Activated CD4-positive, alpha-beta T cell treated with anti-CD3 and anti-CD28 coated beads, Interleukin-2, amount 50 U/mL, for 4 hours (primary cell): ENCODE measurements around the gene MMP14.
"Not testable (repeated sequence)": the region's sequence is repeated elsewhere in the genome, so short reads cannot be mapped to it uniquely, and the experiment has no call there.

Experiments
- DNase-seq, 2 experiments: peaks; one replicate each; pipeline ENCODE4 v3.0.0-alpha.2; 2020

The MMP14 gene

GRCh38 chr14:22842211-22843122 lies 6.1 kb downstream of the MMP14 start:
- no peak for DNase-seq

DNA sequence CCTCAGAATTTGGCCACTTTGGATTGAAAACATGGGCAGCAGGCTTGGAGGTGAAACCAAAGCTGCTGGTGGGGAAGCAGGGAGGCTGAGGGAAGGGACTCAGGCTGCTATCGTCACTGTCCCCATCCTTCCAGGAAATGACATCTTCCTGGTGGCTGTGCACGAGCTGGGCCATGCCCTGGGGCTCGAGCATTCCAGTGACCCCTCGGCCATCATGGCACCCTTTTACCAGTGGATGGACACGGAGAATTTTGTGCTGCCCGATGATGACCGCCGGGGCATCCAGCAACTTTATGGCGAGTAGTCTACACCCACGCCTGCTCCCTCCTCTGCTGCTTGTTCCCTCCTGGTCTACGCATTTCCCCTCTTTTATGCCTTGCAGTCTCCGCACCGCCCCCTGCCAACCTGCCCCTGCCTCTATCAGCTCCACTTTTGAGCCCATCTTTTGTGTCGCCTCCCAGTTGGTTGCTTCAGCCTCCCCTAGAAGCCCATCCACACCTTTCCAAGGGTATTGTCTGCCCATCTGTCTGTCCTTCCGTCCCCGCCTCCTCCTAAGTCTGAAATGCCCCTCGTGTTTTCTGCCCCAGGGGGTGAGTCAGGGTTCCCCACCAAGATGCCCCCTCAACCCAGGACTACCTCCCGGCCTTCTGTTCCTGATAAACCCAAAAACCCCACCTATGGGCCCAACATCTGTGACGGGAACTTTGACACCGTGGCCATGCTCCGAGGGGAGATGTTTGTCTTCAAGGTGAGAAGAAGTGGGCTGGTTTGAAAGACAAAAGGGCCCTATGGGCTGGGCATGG lies 6.9 kb downstream of the MMP14 start:
- DNase-seq = no peak

DNA sequence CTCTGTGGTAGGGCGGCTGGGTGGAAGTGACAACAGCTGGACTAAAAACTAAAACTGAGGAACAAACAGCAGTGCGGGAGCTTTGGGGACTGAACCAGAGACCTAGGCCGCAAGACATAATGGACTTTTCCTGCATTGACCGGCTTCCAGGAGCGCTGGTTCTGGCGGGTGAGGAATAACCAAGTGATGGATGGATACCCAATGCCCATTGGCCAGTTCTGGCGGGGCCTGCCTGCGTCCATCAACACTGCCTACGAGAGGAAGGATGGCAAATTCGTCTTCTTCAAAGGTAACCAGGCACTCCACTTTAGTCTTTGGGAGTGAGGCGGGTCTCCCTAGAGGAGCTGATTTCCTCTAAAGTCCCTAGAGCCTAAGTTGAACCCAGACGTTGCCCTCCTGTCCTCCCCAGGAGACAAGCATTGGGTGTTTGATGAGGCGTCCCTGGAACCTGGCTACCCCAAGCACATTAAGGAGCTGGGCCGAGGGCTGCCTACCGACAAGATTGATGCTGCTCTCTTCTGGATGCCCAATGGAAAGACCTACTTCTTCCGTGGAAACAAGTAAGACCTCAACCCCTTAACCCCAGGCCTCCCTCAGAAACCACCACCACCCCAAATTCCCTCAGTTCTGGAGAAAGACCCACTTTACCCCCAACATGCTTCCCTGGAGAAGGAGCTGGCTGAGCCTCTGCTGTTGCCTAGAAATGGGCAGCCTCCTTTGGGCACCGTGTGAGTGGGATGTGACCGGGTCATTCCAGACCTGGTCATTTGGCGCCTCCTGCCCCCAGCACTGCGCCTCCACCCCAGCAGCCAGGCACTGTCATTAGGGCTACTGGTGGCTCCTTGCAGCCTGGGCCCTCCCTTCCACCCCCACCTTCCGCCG lies 8.1 kb downstream of the MMP14 start:
- DNase-seq = no peak

DNA sequence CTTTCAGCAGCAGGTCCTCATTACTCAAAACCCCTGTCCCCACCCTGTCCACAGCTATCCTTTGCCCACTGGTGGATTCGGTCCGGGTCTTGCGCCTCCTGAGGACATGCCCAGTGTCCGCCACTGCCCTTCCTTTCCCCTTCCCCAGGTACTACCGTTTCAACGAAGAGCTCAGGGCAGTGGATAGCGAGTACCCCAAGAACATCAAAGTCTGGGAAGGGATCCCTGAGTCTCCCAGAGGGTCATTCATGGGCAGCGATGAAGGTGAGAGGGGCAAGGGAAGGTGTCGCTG lies 8.7 kb downstream of the MMP14 start:
- DNase-seq = no peak

DNA sequence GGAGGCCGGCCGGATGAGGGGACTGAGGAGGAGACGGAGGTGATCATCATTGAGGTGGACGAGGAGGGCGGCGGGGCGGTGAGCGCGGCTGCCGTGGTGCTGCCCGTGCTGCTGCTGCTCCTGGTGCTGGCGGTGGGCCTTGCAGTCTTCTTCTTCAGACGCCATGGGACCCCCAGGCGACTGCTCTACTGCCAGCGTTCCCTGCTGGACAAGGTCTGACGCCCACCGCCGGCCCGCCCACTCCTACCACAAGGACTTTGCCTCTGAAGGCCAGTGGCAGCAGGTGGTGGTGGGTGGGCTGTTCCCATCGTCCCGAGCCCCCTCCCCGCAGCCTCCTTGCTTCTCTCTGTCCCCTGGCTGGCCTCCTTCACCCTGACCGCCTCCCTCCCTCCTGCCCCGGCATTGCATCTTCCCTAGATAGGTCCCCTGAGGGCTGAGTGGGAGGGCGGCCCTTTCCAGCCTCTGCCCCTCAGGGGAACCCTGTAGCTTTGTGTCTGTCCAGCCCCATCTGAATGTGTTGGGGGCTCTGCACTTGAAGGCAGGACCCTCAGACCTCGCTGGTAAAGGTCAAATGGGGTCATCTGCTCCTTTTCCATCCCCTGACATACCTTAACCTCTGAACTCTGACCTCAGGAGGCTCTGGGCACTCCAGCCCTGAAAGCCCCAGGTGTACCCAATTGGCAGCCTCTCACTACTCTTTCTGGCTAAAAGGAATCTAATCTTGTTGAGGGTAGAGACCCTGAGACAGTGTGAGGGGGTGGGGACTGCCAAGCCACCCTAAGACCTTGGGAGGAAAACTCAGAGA lies 9.6 kb downstream of the MMP14 start:
- no peak for DNase-seq

GRCh38 chr14:22846811-22847307 lies 10.5 kb downstream of the MMP14 start:
- no peak for DNase-seq

DNA sequence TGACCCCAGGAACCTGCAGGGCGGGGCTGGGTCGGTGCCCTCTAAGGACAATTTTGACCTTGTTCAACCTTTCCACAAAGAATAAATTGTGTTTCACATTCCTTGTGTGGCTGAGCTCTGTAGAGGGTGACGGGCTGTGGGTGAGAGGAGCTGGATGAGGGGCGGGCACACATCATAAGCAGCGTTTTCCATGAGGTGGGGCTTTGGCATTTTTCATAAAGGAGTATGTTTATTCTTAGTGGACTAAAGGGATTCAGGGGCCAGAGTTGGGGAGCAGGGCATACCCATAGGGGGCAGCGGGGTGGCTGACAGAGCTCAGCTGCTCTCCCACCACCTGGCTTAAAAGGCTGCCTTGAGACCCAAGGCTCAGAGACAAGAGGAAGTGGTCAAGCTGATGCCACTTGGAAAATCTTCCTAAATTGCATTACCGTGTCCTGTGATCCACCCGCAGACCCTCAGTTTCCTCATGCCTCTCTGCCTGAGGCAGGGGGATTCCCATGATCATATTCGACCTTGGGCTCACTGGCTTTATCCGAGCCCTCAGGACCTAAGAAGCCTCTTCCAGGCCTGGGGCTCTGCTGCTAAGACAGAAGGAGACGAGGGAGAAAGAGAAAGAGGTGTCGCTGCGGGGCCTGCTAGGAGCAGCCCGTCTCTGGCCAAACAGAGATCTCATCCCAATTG lies 11.4 kb downstream of the MMP14 start:
- DNase-seq = no peak

DNA sequence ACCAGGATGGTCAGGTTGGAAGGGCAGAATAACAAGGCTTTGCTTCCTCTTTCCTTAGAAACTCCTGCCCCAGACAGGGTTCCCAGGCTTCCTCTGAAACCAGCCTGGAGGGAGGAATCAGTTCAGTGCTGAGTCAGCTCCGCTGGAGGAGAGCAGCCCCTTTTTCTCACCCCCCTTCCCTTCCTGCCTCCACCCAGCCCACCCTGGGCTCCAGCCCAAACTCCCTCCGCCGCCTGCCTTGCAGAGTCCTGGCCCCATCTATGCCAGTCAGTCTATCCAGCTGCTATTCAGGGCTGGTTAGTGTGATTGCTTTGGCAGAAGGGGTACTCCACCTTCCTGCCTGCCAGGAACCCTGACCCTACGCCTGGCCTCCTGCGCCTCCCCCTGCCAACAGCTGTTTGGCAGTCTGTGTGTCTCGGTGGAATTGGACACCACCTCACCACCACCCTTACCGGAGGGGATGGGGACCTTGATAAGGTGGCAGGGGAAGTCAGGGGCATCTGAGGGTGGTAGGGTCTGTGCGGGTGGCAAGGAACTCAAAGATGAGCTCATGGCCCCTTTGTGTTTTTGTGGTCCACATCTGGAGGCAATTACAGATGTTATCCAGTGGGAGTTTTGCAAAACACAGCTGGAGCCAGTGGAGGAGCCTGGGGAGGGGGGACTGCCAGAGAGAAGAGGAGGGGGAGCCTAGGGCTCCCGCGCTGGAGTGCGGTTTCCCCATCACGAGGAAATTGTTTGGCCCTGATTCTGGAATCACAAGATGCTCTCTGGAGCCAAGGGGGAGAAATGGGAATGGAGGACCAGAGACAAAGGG lies 12.2 kb downstream of the MMP14 start:
- DNase-seq = no peak

GRCh38 chr14:22849212-22849819 lies 12.9 kb downstream of the MMP14 start:
- no peak for DNase-seq

DNA sequence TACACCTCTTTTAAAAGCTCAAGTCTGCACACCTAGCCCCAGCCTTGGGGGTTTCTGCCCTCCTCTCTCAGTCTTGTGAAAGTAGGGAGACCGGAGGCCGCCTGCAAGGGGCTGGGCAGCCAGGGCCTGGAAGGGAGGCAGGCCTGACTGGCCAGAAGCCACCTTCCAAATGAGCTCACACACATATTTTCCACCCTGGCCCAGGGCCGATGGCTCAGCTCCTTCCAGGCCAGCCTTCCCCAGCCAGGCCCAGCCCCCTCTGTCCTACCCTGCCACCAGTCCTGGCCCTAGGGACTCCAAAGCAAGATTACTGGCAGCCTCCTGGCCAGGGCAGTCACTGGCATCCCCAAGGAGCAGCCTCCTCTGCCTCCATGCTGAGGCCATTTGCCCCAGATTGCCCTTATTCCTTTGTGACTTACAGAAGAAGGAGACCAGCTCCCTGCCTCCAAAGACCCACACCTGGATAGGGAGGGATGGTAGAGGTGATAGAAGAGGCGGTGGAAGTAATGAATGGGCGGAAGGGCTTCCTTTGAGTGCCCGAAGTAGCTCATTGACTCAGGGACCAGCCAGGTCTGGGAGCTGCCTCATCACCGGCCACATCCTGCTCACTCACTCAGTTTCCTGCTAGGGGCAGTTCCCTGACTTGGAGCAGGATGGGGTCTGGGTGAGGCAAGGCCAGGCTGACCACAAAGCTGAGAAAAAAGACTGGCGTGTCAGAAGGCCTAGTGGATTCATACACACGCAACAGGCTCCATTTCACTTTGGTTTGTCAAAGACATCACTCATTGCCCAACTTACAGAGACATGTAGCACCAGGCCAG lies 14.8 kb downstream of the MMP14 start:
- DNase-seq = no peak

GRCh38 chr14:22852178-22852577 lies 15.8 kb downstream of the MMP14 start:
- DNase-seq = not testable (repeated sequence)

DNA sequence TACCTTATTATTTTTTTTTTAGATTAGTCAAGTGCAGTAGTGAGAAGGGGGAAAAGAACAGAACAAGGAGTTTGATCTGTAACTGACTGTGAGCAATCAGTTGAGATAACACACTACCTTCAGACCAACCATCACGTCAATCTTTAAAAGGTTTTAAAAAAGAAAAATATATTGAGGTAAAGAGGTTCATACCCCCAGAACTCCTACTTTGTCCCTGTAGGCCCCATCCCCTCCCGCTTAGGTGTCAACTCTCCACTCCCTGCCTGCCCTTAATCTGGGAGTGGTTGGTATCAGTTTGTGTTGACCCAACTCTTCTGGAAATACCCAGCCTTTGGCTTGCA lies 16.2 kb downstream of the MMP14 start:
- DNase-seq = no peak

DNA sequence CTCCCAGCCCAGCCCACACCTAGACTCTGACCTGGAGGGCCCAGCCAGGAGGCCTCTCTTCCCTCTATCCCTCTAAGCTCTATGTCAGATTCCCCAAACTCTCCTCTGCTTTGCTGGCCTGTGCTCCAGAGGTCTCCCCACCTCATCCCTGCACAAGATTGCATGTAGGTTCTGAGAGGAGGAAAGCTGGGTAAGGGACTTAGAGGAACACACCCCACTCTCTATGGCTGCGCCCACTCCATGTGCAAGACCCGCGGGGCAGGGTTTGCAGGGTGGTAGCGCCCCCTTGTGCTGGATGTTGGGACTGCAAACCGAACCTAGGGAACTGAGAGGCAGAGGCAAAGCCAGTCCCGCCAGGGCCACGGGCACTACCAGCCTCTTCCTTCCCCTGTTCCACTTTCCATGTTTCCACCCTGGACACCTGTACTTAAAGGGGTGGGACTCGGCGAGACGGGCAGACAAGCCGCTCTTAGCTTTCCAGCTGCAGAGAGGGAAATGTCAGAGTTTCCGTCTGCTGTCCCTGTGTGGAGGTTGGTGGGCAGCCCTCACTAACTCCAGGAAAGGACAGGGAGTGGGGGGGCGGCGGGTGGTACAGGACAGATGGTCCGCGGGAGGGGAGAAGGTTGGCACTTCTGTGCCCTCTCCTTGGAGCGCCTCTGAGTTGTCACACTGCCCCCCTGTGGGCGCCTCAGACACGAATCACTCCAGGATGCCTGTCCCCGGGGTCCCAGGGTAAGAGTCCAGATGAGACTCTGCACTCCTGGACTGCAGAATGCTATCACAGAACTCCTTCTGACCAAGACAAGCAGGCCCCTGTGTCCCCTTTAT lies 16.8 kb downstream of the MMP14 start:
- peak; percentile 90 to 94 for DNase-seq

GRCh38 chr14:22854296-22854695 lies 17.9 kb downstream of the MMP14 start:
- not testable (repeated sequence) for DNase-seq

GRCh38 chr14:22854963-22855724 lies 18.8 kb downstream of the MMP14 start:
- DNase-seq = no peak

DNA sequence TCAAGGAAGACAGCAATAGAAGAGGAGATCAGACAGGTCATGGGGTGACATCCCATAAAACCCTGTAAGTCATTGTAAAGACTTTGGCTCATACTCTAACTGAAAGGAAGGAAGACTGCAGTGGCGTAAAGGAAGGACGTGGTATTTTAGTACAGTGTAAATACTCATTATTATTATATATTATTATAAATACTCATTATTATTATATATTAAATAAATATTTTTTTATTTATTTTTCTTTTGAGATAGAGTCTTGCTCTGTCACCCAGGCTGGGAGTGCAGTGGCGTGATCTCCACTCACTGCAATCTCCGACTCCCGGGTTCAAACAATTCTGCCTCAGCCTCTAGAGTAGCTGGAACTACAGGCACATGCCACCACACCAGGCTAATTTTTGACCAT lies 20.0 kb downstream of the MMP14 start:
- no peak for DNase-seq

DNA sequence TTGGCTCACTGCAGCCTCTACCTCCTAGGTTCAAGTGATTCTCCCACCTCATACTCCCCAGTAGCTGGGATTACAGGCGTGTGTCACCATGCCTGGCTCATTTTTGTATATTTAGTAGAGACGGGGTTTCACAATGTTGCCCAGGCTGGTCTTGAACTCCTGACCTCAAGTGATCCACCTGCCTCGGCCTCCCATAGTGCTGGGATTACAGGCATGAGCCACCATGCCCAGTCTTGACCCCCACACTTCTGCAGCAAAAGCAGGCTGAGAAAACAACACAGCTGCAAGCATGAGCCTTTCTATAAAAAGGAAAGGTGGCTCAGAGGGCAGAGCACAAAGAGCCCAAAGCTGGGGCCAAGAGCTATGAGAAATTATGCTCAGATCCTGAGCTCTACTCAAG lies 24.0 kb downstream of the MMP14 start:
- not testable (repeated sequence) for DNase-seq

- DNase-seq = no peak
Observed at GRCh38 chr14:22861651-22862050, 25.3 kb downstream of the MMP14 start.
